GM23338 (cell line): Measurements from ENCODE around the gene LCE6A. TPM values are rescaled to one million over a fixed set of nuclear protein-coding genes. Genes with fewer than 3 reads are reported as not detected.

Source experiments
- CREB1 ChIP-seq: fragments of 250-450 bp; sonication (Bioruptor Pico); IDR thresholded peaks from 2 replicates; pipeline ENCODE4 v1.5.0; 2020; ENCODE audit warnings: low read depth, mild to moderate bottlenecking, moderate library complexity
- EZH2 ChIP-seq: fragments of 200-600 bp; sonication (generic); IDR thresholded peaks from one replicate; pipeline ENCODE4 v1.8.0; 2017; ENCODE audit warnings: antibody characterized with exemption, mild to moderate bottlenecking, low read depth; ENCODE audit not compliant: unreplicated experiment
- POLR2AphosphoS5 ChIP-seq: IDR thresholded peaks from 2 replicates; pipeline ENCODE4 v1.6.1; 2016; ENCODE audit warnings: antibody characterized with exemption, low read depth
- ZNF114 ChIP-seq: fragments of 250-450 bp; sonication (Bioruptor Pico); IDR thresholded peaks from 2 replicates; pipeline ENCODE4 v1.5.0; 2020; ENCODE audit warnings: mild to moderate bottlenecking, moderate library complexity
- ZNF331 ChIP-seq: fragments of 250-450 bp; sonication (Bioruptor Pico); IDR thresholded peaks from 2 replicates; pipeline ENCODE4 v1.5.0; 2020; ENCODE audit warnings: low read depth, mild to moderate bottlenecking, moderate library complexity
- polyA plus RNA-seq: library from polyadenylated mRNA; unstranded; fragments of >200 nt; fragmentation: Nextera tagmentation; extraction: Ambion mirVana; gene quantifications from 2 replicates; pipeline ENCODE4 v1.2.1, GENCODE V29; 2016
- total RNA-seq: library from RNA; depleted of rRNA; stranded (reverse); fragments of >200 nt; shearing (Covaris generic); gene quantifications from 2 replicates; pipeline ENCODE4 v1.2.3, GENCODE V29; 2014
- TF ChIP-seq, protein P1 (sequence below): fragments of 250-450 bp; sonication (Bioruptor Pico); IDR thresholded peaks from 2 replicates; pipeline ENCODE4 v1.5.0; 2020; ENCODE audit warnings: mild to moderate bottlenecking, moderate library complexity
- TF ChIP-seq, protein P2 (sequence below), 2 experiments: fragments of 200-600 bp in 1 of 2; sonication (generic) in 1 of 2; conservative IDR thresholded peaks; 2 replicates each; pipeline versions ENCODE4 v1.5.1 to v1.6.1; 2016 to 2017; ENCODE audit warnings: antibody characterized with exemption in 2 of 2, low read depth in 2 of 2, mild to moderate bottlenecking in 2 of 2, moderate library complexity in 1 of 2
- TF ChIP-seq, protein P3 (sequence below): IDR thresholded peaks from 2 replicates; pipeline ENCODE4 v1.6.1; 2016; ENCODE audit warnings: antibody characterized with exemption

The LCE6A gene
- total and polyA plus RNA-seq, 2 experiments from 2014 or later, result not detected

DNA sequence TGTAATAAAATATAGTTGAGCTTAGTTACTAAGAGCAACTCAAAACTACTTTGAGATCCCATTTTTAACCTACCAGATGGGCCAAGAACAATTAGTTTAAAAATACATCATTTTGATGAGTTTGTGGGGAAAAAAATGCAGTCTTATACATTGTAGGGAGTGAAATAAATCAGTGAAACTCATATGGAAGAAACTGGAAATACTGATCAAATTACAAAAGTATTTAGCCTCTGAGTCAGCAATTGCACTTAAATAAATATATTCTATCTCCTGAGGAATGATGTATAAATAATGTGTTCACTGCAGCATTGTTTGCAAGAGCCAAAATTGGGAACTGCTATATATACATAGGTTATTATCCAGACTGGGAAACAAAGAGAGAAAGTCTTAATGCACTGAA lies 30.8 kb downstream of the LCE6A start (continued):
- TF ChIP-seq, protein P1, sequence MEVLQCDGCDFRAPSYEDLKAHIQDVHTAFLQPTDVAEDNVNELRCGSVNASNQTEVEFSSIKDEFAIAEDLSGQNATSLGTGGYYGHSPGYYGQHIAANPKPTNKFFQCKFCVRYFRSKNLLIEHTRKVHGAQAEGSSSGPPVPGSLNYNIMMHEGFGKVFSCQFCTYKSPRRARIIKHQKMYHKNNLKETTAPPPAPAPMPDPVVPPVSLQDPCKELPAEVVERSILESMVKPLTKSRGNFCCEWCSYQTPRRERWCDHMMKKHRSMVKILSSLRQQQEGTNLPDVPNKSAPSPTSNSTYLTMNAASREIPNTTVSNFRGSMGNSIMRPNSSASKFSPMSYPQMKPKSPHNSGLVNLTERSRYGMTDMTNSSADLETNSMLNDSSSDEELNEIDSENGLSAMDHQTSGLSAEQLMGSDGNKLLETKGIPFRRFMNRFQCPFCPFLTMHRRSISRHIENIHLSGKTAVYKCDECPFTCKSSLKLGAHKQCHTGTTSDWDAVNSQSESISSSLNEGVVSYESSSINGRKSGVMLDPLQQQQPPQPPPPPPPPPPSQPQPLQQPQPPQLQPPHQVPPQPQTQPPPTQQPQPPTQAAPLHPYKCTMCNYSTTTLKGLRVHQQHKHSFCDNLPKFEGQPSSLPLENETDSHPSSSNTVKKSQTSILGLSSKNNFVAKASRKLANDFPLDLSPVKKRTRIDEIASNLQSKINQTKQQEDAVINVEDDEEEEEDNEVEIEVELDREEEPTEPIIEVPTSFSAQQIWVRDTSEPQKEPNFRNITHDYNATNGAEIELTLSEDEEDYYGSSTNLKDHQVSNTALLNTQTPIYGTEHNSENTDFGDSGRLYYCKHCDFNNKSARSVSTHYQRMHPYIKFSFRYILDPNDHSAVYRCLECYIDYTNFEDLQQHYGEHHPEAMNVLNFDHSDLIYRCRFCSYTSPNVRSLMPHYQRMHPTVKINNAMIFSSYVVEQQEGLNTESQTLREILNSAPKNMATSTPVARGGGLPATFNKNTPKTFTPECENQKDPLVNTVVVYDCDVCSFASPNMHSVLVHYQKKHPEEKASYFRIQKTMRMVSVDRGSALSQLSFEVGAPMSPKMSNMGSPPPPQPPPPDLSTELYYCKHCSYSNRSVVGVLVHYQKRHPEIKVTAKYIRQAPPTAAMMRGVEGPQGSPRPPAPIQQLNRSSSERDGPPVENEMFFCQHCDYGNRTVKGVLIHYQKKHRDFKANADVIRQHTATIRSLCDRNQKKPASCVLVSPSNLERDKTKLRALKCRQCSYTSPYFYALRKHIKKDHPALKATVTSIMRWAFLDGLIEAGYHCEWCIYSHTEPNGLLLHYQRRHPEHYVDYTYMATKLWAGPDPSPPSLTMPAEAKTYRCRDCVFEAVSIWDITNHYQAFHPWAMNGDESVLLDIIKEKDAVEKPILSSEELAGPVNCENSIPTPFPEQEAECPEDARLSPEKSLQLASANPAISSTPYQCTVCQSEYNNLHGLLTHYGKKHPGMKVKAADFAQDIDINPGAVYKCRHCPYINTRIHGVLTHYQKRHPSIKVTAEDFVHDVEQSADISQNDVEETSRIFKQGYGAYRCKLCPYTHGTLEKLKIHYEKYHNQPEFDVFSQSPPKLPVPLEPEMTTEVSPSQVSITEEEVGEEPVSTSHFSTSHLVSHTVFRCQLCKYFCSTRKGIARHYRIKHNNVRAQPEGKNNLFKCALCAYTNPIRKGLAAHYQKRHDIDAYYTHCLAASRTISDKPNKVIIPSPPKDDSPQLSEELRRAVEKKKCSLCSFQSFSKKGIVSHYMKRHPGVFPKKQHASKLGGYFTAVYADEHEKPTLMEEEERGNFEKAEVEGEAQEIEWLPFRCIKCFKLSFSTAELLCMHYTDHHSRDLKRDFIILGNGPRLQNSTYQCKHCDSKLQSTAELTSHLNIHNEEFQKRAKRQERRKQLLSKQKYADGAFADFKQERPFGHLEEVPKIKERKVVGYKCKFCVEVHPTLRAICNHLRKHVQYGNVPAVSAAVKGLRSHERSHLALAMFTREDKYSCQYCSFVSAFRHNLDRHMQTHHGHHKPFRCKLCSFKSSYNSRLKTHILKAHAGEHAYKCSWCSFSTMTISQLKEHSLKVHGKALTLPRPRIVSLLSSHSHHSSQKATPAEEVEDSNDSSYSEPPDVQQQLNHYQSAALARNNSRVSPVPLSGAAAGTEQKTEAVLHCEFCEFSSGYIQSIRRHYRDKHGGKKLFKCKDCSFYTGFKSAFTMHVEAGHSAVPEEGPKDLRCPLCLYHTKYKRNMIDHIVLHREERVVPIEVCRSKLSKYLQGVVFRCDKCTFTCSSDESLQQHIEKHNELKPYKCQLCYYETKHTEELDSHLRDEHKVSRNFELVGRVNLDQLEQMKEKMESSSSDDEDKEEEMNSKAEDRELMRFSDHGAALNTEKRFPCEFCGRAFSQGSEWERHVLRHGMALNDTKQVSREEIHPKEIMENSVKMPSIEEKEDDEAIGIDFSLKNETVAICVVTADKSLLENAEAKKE (CRISPR knock-in tag), result no peak
- no peak for TF ChIP-seq ZNF114
- TF ChIP-seq, protein P2, sequence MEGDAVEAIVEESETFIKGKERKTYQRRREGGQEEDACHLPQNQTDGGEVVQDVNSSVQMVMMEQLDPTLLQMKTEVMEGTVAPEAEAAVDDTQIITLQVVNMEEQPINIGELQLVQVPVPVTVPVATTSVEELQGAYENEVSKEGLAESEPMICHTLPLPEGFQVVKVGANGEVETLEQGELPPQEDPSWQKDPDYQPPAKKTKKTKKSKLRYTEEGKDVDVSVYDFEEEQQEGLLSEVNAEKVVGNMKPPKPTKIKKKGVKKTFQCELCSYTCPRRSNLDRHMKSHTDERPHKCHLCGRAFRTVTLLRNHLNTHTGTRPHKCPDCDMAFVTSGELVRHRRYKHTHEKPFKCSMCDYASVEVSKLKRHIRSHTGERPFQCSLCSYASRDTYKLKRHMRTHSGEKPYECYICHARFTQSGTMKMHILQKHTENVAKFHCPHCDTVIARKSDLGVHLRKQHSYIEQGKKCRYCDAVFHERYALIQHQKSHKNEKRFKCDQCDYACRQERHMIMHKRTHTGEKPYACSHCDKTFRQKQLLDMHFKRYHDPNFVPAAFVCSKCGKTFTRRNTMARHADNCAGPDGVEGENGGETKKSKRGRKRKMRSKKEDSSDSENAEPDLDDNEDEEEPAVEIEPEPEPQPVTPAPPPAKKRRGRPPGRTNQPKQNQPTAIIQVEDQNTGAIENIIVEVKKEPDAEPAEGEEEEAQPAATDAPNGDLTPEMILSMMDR (conservative IDR thresholded peaks at IDR 0.05; ENCODE audit: low read depth in 2 of 2), result no peak
- no peak for TF ChIP-seq ZNF331 (CRISPR knock-in tag)
- no peak for TF ChIP-seq EZH2
- no peak for TF ChIP-seq POLR2AphosphoS5
- no peak for TF ChIP-seq CREB1 (CRISPR knock-in tag)
- TF ChIP-seq, protein P3, sequence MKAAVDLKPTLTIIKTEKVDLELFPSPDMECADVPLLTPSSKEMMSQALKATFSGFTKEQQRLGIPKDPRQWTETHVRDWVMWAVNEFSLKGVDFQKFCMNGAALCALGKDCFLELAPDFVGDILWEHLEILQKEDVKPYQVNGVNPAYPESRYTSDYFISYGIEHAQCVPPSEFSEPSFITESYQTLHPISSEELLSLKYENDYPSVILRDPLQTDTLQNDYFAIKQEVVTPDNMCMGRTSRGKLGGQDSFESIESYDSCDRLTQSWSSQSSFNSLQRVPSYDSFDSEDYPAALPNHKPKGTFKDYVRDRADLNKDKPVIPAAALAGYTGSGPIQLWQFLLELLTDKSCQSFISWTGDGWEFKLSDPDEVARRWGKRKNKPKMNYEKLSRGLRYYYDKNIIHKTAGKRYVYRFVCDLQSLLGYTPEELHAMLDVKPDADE, result no peak
